Neural progenitor cell (in vitro differentiated cells): ENCODE data around the gene CD33.

Source experiments
- EZH2 ChIP-seq: fragments of 200-600 bp; sonication (generic); IDR thresholded peaks from 2 replicates; pipeline ENCODE4 v1.6.1; 2017; ENCODE audit warnings: antibody characterized with exemption, mild to moderate bottlenecking, moderate library complexity
- TF ChIP-seq, protein P1 (sequence below): fragments of 200-600 bp; sonication (generic); IDR thresholded peaks from 2 replicates; pipeline ENCODE4 v1.5.1; 2017; ENCODE audit warnings: antibody characterized with exemption, mild to moderate bottlenecking

- TF ChIP-seq EZH2 = no peak
- TF ChIP-seq, protein P1, sequence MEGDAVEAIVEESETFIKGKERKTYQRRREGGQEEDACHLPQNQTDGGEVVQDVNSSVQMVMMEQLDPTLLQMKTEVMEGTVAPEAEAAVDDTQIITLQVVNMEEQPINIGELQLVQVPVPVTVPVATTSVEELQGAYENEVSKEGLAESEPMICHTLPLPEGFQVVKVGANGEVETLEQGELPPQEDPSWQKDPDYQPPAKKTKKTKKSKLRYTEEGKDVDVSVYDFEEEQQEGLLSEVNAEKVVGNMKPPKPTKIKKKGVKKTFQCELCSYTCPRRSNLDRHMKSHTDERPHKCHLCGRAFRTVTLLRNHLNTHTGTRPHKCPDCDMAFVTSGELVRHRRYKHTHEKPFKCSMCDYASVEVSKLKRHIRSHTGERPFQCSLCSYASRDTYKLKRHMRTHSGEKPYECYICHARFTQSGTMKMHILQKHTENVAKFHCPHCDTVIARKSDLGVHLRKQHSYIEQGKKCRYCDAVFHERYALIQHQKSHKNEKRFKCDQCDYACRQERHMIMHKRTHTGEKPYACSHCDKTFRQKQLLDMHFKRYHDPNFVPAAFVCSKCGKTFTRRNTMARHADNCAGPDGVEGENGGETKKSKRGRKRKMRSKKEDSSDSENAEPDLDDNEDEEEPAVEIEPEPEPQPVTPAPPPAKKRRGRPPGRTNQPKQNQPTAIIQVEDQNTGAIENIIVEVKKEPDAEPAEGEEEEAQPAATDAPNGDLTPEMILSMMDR = no peak
Measured at GRCh38 chr19:51211833-51212232, 13.0 kb upstream of the CD33 start.
